DND-41 (cell line): ENCODE data around the gene CRY2.

Experiments
- ATAC-seq: fragments of 200-7000 bp; cut with Tn5 transposase; 3 replicates; pipeline ENCODE4 v1.9.1; 2021; ENCODE audit warnings: low read depth; ENCODE audit not compliant: insufficient read depth
- DNase-seq: peaks from one replicate; pipeline ENCODE4 v3.0.0-alpha.2; 2020
- H2AFZ ChIP-seq: 2 replicates; pipeline ENCODE4 v1.6.0; 2012; ENCODE audit warnings: low read depth, low read length
- H3K27ac ChIP-seq: 2 replicates; pipeline ENCODE4 v1.5.1; 2012; ENCODE audit warnings: low read length, inconsistent platforms
- H3K27me3 ChIP-seq: fragments of 200-600 bp; sonication (generic); 2 replicates; pipeline ENCODE4 v1.6.0; 2012; ENCODE audit warnings: low read length, mild to moderate bottlenecking, inconsistent platforms; ENCODE audit not compliant: insufficient read depth, poor library complexity
- H3K36me3 ChIP-seq: 2 replicates; pipeline ENCODE4 v1.5.1; 2012; ENCODE audit warnings: low read length, inconsistent platforms; ENCODE audit not compliant: insufficient read depth
- H3K4me1 ChIP-seq: 2 replicates; pipeline ENCODE4 v1.5.1; 2012; ENCODE audit warnings: mild to moderate bottlenecking, low read length; ENCODE audit not compliant: insufficient read depth
- H3K4me2 ChIP-seq: 2 replicates; pipeline ENCODE4 v1.6.0; 2012; ENCODE audit warnings: mild to moderate bottlenecking, moderate library complexity, low read length, inconsistent platforms; ENCODE audit not compliant: insufficient read depth
- H3K4me3 ChIP-seq, 2 experiments: fragments of 200-600 bp in 1 of 2; shearing (Covaris generic) in 1 of 2; 2 replicates each; pipeline ENCODE4 v1.5.1; 2012 to 2016; ENCODE audit warnings: inconsistent platforms in 2 of 2, low read length in 2 of 2, mild to moderate bottlenecking in 2 of 2, low read depth in 1 of 2, moderate library complexity in 1 of 2
- H3K79me2 ChIP-seq: 2 replicates; pipeline ENCODE4 v1.6.0; 2012; ENCODE audit warnings: low read length, inconsistent platforms; ENCODE audit not compliant: insufficient read depth
- H3K9ac ChIP-seq: 2 replicates; pipeline ENCODE4 v1.6.0; 2012; ENCODE audit warnings: low read depth, mild to moderate bottlenecking, inconsistent platforms, low read length, moderate library complexity
- H3K9me3 ChIP-seq: 2 replicates; pipeline ENCODE4 v1.5.1; 2012; ENCODE audit warnings: low read length, moderate library complexity, mild to moderate bottlenecking, inconsistent platforms; ENCODE audit not compliant: insufficient read depth, severe bottlenecking
- H4K20me1 ChIP-seq: 2 replicates; pipeline ENCODE4 v1.6.0; 2012; ENCODE audit warnings: low read length; ENCODE audit not compliant: insufficient read depth
- CTCF ChIP-seq: IDR thresholded peaks from 2 replicates; pipeline ENCODE4 v1.5.1; 2012; ENCODE audit warnings: borderline replicate concordance, low read length, moderate library complexity, mild to moderate bottlenecking; ENCODE audit not compliant: poor library complexity, severe bottlenecking; ENCODE audit errors: extremely low read depth
- EZH2 ChIP-seq: IDR thresholded peaks from 3 replicates; pipeline ENCODE4 v1.6.1; 2012; ENCODE audit warnings: borderline replicate concordance, low read depth, mild to moderate bottlenecking, moderate library complexity, low read length, inconsistent platforms; ENCODE audit not compliant: severe bottlenecking

The CRY2 gene

GRCh38 chr11:45889966-45890365, 42.7 kb downstream of the CRY2 start:
- Histone ChIP-seq H2AFZ (no peak overlapping the region), H3K9me3 (no peaks in the 10 kb centered on the region), H3K27me3 (no peaks in the 10 kb centered on the region), H3K4me1 (peaks cover 11% of the 10 kb centered on the region), H3K79me2 (no peaks in the 10 kb centered on the region), H3K9ac (no peak overlapping the region), H3K27ac (no peak overlapping the region), H3K36me3 (no peaks in the 10 kb centered on the region), H3K4me3 (no peak overlapping the region), H4K20me1 (peaks cover 3% of the 10 kb centered on the region), H3K4me2 (no peak overlapping the region)
- ATAC-seq (no peak), DNase-seq (no peak)
- no peak for TF ChIP-seq CTCF
- TF ChIP-seq EZH2: no peak

GRCh38 chr11:45890886-45891550, 43.7 kb downstream of the CRY2 start:
- Histone ChIP-seq H3K4me2 (no peak overlapping the region), H3K27ac (no peak overlapping the region), H3K36me3 (no peaks in the 10 kb centered on the region), H3K4me3 (no peak overlapping the region), H3K4me1 (peaks cover 3% of the 10 kb centered on the region; the same call in 1 of the 2 replicates), H3K79me2 (no peaks in the 10 kb centered on the region), H3K9me3 (no peaks in the 10 kb centered on the region), H3K27me3 (no peaks in the 10 kb centered on the region), H4K20me1 (no peaks in the 10 kb centered on the region; the same call in 1 of the 2 replicates), H2AFZ (no peak overlapping the region), H3K9ac (no peak overlapping the region)
- no peak for DNase-seq
- no peak for TF ChIP-seq EZH2
- no peak for TF ChIP-seq CTCF
- no peak; the same call in 2 of the 3 replicates for ATAC-seq

- ATAC-seq: no peak
- no peaks in the 10 kb centered on the region for H3K27me3 ChIP-seq
- no peaks in the 10 kb centered on the region for H3K79me2 ChIP-seq
- no peaks in the 10 kb centered on the region for H3K9me3 ChIP-seq
- H2AFZ ChIP-seq: no peak overlapping the region
- no peak for TF ChIP-seq EZH2
- no peak for TF ChIP-seq CTCF
- no peaks in the 10 kb centered on the region for H3K36me3 ChIP-seq
- H3K27ac ChIP-seq: no peak overlapping the region
- no peaks in the 10 kb centered on the region; the same call in 1 of the 2 replicates for H4K20me1 ChIP-seq
- H3K9ac ChIP-seq: no peak overlapping the region
- H3K4me3 ChIP-seq: no peak overlapping the region
- DNase-seq: no peak
- no peak overlapping the region for H3K4me2 ChIP-seq
- no peaks in the 10 kb centered on the region for H3K4me1 ChIP-seq
These were observed 45.6 kb downstream of the CRY2 start for GRCh38 chr11:45892856-45893255.
